Measurements from ENCODE around the gene IL1F10.

IL1F10 gene

GRCh38 chr2:113114996-113115395 lies 47.2 kb downstream of the IL1F10 start:
- no peak for DNase-seq

GRCh38 chr2:113116100-113116958 lies 48.6 kb downstream of the IL1F10 start:
- DNase-seq: no peak

GRCh38 chr2:113117541-113118262 lies 49.9 kb downstream of the IL1F10 start:
- no peak for DNase-seq

- no peak for DNase-seq
Measured at GRCh38 chr2:113118263-113118657, 50.5 kb downstream of the IL1F10 start.

- DNase-seq: no peak
Measured at GRCh38 chr2:113119111-113119510, 51.3 kb downstream of the IL1F10 start.

- DNase-seq: no peak
Measured at GRCh38 chr2:113120861-113121260, 53.1 kb downstream of the IL1F10 start.

- no peak for DNase-seq
Measured at GRCh38 chr2:113122364-113122763, 54.6 kb downstream of the IL1F10 start.

- DNase-seq: no peak
Measured at GRCh38 chr2:113123726-113124125, 56.0 kb downstream of the IL1F10 start.

- no peak for DNase-seq
Measured at GRCh38 chr2:113124181-113124961, 56.6 kb downstream of the IL1F10 start.
